Loucy (cell line): Measurements from ENCODE around the gene FAM81A.

Experiments
- H2AFZ ChIP-seq: fragments of 200-600 bp; sonication (generic); 2 replicates; pipeline ENCODE4 v1.6.0; 2016; ENCODE audit warnings: antibody characterized with exemption, mild to moderate bottlenecking, low read length, moderate library complexity
- H3F3A ChIP-seq: fragments of 200-600 bp; 2 replicates; pipeline ENCODE4 v1.6.0; 2016; ENCODE audit warnings: antibody characterized with exemption, low read depth, mild to moderate bottlenecking
- H3K27me3 ChIP-seq: fragments of 200-600 bp; sonication (generic); 2 replicates; pipeline ENCODE4 v1.6.1; 2014; ENCODE audit warnings: low read length, mild to moderate bottlenecking; ENCODE audit not compliant: insufficient read depth, poor library complexity, severe bottlenecking
- H3K36me3 ChIP-seq: fragments of 200-600 bp; sonication (generic); 2 replicates; pipeline ENCODE4 v1.6.1; 2016; ENCODE audit warnings: low read length; ENCODE audit not compliant: insufficient read depth
- H3K4me1 ChIP-seq: fragments of 200-600 bp; sonication (generic); 2 replicates; pipeline ENCODE4 v1.5.1; 2014; ENCODE audit warnings: low read length, mild to moderate bottlenecking; ENCODE audit not compliant: insufficient read depth, poor library complexity, severe bottlenecking
- H3K4me2 ChIP-seq: fragments of 200-600 bp; sonication (generic); 2 replicates; pipeline ENCODE4 v1.6.0; 2014; ENCODE audit warnings: antibody characterized with exemption, low read length, low read depth, mild to moderate bottlenecking; ENCODE audit not compliant: poor library complexity, severe bottlenecking
- H3K4me3 ChIP-seq: fragments of 200-600 bp; sonication (generic); 2 replicates; pipeline ENCODE4 v1.5.1; 2014; ENCODE audit warnings: low read length, mild to moderate bottlenecking, mixed read lengths; ENCODE audit not compliant: poor library complexity, severe bottlenecking
- H3K79me2 ChIP-seq: fragments of 200-600 bp; sonication (generic); 2 replicates; pipeline ENCODE4 v1.6.1; 2014; ENCODE audit warnings: low read length; ENCODE audit not compliant: insufficient read depth
- H3K9ac ChIP-seq: fragments of 200-600 bp; sonication (generic); 2 replicates; pipeline ENCODE4 v1.6.0; 2014; ENCODE audit warnings: mild to moderate bottlenecking, low read depth, low read length, moderate library complexity; ENCODE audit not compliant: poor library complexity, severe bottlenecking
- H3K9me2 ChIP-seq: fragments of 200-600 bp; sonication (generic); replicated peaks from 2 replicates; pipeline ENCODE4 v1.6.1; 2016; ENCODE audit warnings: low read depth, low read length, mixed read lengths
- H3K9me3 ChIP-seq: fragments of 200-600 bp; sonication (generic); 2 replicates; pipeline ENCODE4 v1.6.1; 2014; ENCODE audit warnings: mild to moderate bottlenecking, antibody characterized with exemption, low read length, low read depth; ENCODE audit not compliant: insufficient read depth
- H4K20me1 ChIP-seq: fragments of 200-600 bp; sonication (generic); 2 replicates; pipeline ENCODE4 v1.6.0; 2014; ENCODE audit warnings: antibody characterized with exemption, low read length, mild to moderate bottlenecking; ENCODE audit not compliant: insufficient read depth, poor library complexity, severe bottlenecking
- EZH2phosphoT487 ChIP-seq: fragments of 200-600 bp; IDR thresholded peaks from 2 replicates; pipeline ENCODE4 v1.6.1; 2018; ENCODE audit warnings: antibody characterized with exemption, mild to moderate bottlenecking, moderate library complexity, borderline replicate concordance
- TF ChIP-seq, protein P1 (sequence below): fragments of 200-600 bp; sonication (generic); conservative IDR thresholded peaks from 2 replicates; pipeline ENCODE4 v1.5.1; 2014; ENCODE audit warnings: mild to moderate bottlenecking, antibody characterized with exemption, low read length

FAM81A gene

DNA sequence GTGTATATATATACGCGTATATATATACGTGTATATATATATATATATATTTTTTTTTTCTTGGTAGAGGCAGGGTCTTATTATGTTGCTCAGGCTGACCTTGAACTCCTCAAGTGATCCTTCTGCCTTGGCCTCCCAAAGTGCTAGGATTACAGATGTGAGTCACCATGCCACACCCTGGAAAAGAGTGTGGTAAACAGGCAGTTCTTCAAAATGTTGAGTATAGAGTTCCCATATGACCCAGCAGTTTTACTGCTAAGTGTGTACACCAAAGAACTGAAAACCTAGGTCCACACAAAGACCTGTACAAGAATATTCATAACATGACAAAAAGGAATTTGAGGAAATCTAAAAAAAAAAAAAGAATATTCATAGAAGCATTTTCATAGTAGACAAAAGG is 101.8 kb downstream of the FAM81A start:
- Histone ChIP-seq H2AFZ (no peak overlapping the region), H3K36me3 (no peaks in the 10 kb centered on the region), H3K4me2 (no peak overlapping the region)

DNA sequence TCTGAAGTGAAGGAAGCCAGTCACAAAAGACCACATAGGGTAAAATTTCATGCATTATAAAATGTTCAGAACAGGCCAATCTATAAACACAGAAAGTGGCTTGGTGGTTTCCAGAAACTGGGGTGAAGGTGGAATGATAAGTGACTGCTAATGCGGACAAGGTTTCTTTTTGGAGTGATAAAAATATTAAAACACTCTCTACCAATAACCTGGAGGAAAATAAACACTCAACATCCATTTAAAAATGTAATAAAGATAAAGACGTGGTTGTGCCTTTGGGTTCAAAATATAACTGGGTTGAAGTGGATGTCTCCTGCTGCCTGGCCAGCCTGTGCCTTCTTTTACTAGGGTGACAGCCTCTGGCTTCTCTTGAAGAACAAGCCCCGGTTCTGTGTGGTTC is 102.7 kb downstream of the FAM81A start:
- H3K79me2 ChIP-seq: no peaks in the 10 kb centered on the region
- H3K27me3 ChIP-seq: no peaks in the 10 kb centered on the region
- H3K9me3 ChIP-seq: no peaks in the 10 kb centered on the region
- no peaks in the 10 kb centered on the region for H3F3A ChIP-seq
- no peak overlapping the region for H3K4me2 ChIP-seq
- TF ChIP-seq, protein P1, sequence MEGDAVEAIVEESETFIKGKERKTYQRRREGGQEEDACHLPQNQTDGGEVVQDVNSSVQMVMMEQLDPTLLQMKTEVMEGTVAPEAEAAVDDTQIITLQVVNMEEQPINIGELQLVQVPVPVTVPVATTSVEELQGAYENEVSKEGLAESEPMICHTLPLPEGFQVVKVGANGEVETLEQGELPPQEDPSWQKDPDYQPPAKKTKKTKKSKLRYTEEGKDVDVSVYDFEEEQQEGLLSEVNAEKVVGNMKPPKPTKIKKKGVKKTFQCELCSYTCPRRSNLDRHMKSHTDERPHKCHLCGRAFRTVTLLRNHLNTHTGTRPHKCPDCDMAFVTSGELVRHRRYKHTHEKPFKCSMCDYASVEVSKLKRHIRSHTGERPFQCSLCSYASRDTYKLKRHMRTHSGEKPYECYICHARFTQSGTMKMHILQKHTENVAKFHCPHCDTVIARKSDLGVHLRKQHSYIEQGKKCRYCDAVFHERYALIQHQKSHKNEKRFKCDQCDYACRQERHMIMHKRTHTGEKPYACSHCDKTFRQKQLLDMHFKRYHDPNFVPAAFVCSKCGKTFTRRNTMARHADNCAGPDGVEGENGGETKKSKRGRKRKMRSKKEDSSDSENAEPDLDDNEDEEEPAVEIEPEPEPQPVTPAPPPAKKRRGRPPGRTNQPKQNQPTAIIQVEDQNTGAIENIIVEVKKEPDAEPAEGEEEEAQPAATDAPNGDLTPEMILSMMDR: no peak
- TF ChIP-seq EZH2phosphoT487: no peak
- no peak overlapping the region for H2AFZ ChIP-seq
- no peaks in the 10 kb centered on the region for H3K4me1 ChIP-seq
- H4K20me1 ChIP-seq: no peaks in the 10 kb centered on the region
- no peak overlapping the region for H3K9ac ChIP-seq
- no peak overlapping the region for H3K4me3 ChIP-seq
- no peaks in the 10 kb centered on the region for H3K9me2 ChIP-seq
- no peaks in the 10 kb centered on the region for H3K36me3 ChIP-seq

More for the DNA sequence above, 101.8 kb downstream of the FAM81A start:
- Histone ChIP-seq H4K20me1 (no peaks in the 10 kb centered on the region), H3K4me3 (no peak overlapping the region), H3K4me1 (no peaks in the 10 kb centered on the region), H3K79me2 (no peaks in the 10 kb centered on the region), H3F3A (no peaks in the 10 kb centered on the region), H3K9ac (no peak overlapping the region), H3K9me2 (no peaks in the 10 kb centered on the region), H3K27me3 (no peaks in the 10 kb centered on the region), H3K9me3 (no peaks in the 10 kb centered on the region)
- TF ChIP-seq EZH2phosphoT487: no peak
- TF ChIP-seq, protein P1: no peak

DNA sequence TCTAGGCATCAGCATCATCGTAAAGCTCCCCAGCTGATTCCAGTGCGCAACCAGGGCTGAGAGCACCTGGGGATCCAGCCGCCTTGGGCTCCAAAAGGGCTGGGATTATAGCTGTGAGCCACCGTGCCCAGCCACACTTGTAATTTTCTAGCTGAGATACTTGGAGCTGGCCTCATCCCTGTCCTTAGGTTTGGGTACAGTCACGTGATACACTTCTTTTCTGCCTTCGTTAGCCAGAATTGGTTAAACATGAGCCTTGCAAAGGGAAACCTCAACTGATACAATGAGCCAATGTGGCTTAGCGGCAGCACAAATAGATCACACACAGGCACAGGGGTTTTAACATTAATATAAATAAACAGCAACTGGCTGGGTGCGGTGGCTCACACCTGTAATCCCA is 103.8 kb downstream of the FAM81A start:
- H3K9ac ChIP-seq: no peak overlapping the region
- H3K27me3 ChIP-seq: no peaks in the 10 kb centered on the region
- H2AFZ ChIP-seq: no peak overlapping the region
- no peaks in the 10 kb centered on the region for H3K9me3 ChIP-seq
- no peak overlapping the region for H3K4me3 ChIP-seq
- no peaks in the 10 kb centered on the region for H4K20me1 ChIP-seq
- TF ChIP-seq EZH2phosphoT487: no peak
- TF ChIP-seq, protein P1: no peak
- H3K4me2 ChIP-seq: no peak overlapping the region
- no peaks in the 10 kb centered on the region for H3K79me2 ChIP-seq
- no peaks in the 10 kb centered on the region for H3F3A ChIP-seq
- H3K36me3 ChIP-seq: no peaks in the 10 kb centered on the region
- H3K9me2 ChIP-seq: no peaks in the 10 kb centered on the region
- H3K4me1 ChIP-seq: no peaks in the 10 kb centered on the region
